Stomach smooth muscle (tissue), 2 donors: ENCODE results near the gene SIAE.

Source experiments
- H3K27ac ChIP-seq: one replicate; pipeline ENCODE4 v1.7.0; 2013; ENCODE audit warnings: mild to moderate bottlenecking, low read length, inconsistent platforms
- H3K27me3 ChIP-seq, 2 donors: one replicate each; pipeline ENCODE4 v1.7.0; 2013; ENCODE audit warnings: low read length in 2 of 2; ENCODE audit not compliant: insufficient read depth in 2 of 2, control insufficient read depth in 1 of 2
- H3K36me3 ChIP-seq, 2 donors: one replicate each; pipeline ENCODE4 v1.7.0; 2013; ENCODE audit warnings: low read length in 2 of 2; ENCODE audit not compliant: control insufficient read depth in 2 of 2, insufficient read depth in 2 of 2
- H3K4me1 ChIP-seq: one replicate; pipeline ENCODE4 v1.7.0; 2013; ENCODE audit warnings: low read length; ENCODE audit not compliant: control insufficient read depth, insufficient read depth
- H3K4me3 ChIP-seq, 2 donors: one replicate each; pipeline ENCODE4 v1.7.0; 2013; ENCODE audit warnings: low read length in 2 of 2
- H3K9ac ChIP-seq, 2 donors: one replicate each; pipeline ENCODE4 v1.7.0; 2013; ENCODE audit warnings: low read length in 2 of 2, mild to moderate bottlenecking in 1 of 2
- H3K9me3 ChIP-seq, 2 donors: one replicate each; pipeline ENCODE4 v1.7.0; 2013; ENCODE audit warnings: low read length in 2 of 2; ENCODE audit not compliant: control insufficient read depth in 2 of 2
- donor health status: healthy.
- donor health status: Pancreatic carcinoma.

Gene SIAE

GRCh38 chr11:124699547-124699946 lies 26.0 kb upstream of the SIAE start:
- no peak overlapping the region for H3K4me3 ChIP-seq
- H3K9ac ChIP-seq = no peak overlapping the region
- no peak overlapping the region for H3K27ac ChIP-seq
- H3K27me3 ChIP-seq = peaks cover 0 to 6% of the 10 kb centered on the region in 2 donors
- peaks cover 0 to 2% of the 10 kb centered on the region in 2 donors for H3K9me3 ChIP-seq
- H3K36me3 ChIP-seq = no peaks in the 10 kb centered on the region
- no peaks in the 10 kb centered on the region for H3K4me1 ChIP-seq

GRCh38 chr11:124693142-124693541 lies 19.6 kb upstream of the SIAE start:
- H3K4me3 ChIP-seq = no peak overlapping the region
- no peaks in the 10 kb centered on the region for H3K4me1 ChIP-seq
- H3K9me3 ChIP-seq = no peaks in the 10 kb centered on the region
- no peaks in the 10 kb centered on the region for H3K27me3 ChIP-seq
- no peak overlapping the region for H3K27ac ChIP-seq
- no peaks in the 10 kb centered on the region for H3K36me3 ChIP-seq
- no peak overlapping the region for H3K9ac ChIP-seq

GRCh38 chr11:124682443-124682842 lies 8.9 kb upstream of the SIAE start:
- Histone ChIP-seq H3K27ac (no peak overlapping the region), H3K27me3 (no peaks in the 10 kb centered on the region), H3K4me3 (no peak overlapping the region), H3K9ac (no peak overlapping the region), H3K4me1 (no peaks in the 10 kb centered on the region), H3K36me3 (no peaks in the 10 kb centered on the region), H3K9me3 (no peaks in the 10 kb centered on the region)

GRCh38 chr11:124681421-124681820 lies 7.9 kb upstream of the SIAE start:
- no peaks in the 10 kb centered on the region for H3K36me3 ChIP-seq
- no peaks in the 10 kb centered on the region for H3K27me3 ChIP-seq
- no peaks in the 10 kb centered on the region for H3K9me3 ChIP-seq
- H3K27ac ChIP-seq = no peak overlapping the region
- no peak overlapping the region for H3K4me3 ChIP-seq
- H3K9ac ChIP-seq = no peak overlapping the region
- H3K4me1 ChIP-seq = no peaks in the 10 kb centered on the region

- Histone ChIP-seq H3K27me3 (no peaks in the 10 kb centered on the region), H3K9me3 (no peaks in the 10 kb centered on the region), H3K36me3 (no peaks in the 10 kb centered on the region), H3K27ac (no peak overlapping the region), H3K4me3 (no peak overlapping the region), H3K9ac (no peak overlapping the region), H3K4me1 (peaks cover 5% of the 10 kb centered on the region)
Measured at GRCh38 chr11:124678416-124678815, 4.9 kb upstream of the SIAE start.

GRCh38 chr11:124676386-124676785 lies 2.8 kb upstream of the SIAE start:
- Histone ChIP-seq H3K9ac (no peak overlapping the region), H3K9me3 (no peaks in the 10 kb centered on the region), H3K4me3 (no peak overlapping the region), H3K27me3 (no peaks in the 10 kb centered on the region), H3K27ac (no peak overlapping the region), H3K4me1 (peaks cover 11% of the 10 kb centered on the region), H3K36me3 (no peaks in the 10 kb centered on the region)

GRCh38 chr11:124674571-124674970 lies 1.0 kb upstream of the SIAE start:
- H3K27ac ChIP-seq = peak overlapping the region; percentile 60
- peak overlapping the region in 1 of 2 donors; percentile 81 for H3K9ac ChIP-seq

GRCh38 chr11:124674168-124674517 lies 604 bp upstream of the SIAE start:
- Histone ChIP-seq H3K9me3 (no peaks in the 10 kb centered on the region), H3K27ac (peak overlapping the region; percentile 60), H3K9ac (peak overlapping the region; percentile 58 to 81), H3K4me1 (peaks cover 11% of the 10 kb centered on the region), H3K4me3 (peak overlapping the region; percentile 80 to 81), H3K27me3 (no peaks in the 10 kb centered on the region), H3K36me3 (no peaks in the 10 kb centered on the region)

More at GRCh38 chr11:124674571-124674970, 1.0 kb upstream of the SIAE start:
- Histone ChIP-seq H3K36me3 (no peaks in the 10 kb centered on the region), H3K4me1 (peaks cover 11% of the 10 kb centered on the region), H3K27me3 (no peaks in the 10 kb centered on the region), H3K4me3 (peak overlapping the region; percentile 80 to 81), H3K9me3 (no peaks in the 10 kb centered on the region)

- peak overlapping the region; percentile 58 for H3K27ac ChIP-seq
- no peaks in the 10 kb centered on the region for H3K36me3 ChIP-seq
- peak overlapping the region; percentile 76 to 81 for H3K9ac ChIP-seq
- peak overlapping the region; percentile 80 to 81 for H3K4me3 ChIP-seq
- H3K4me1 ChIP-seq = peaks cover 11% of the 10 kb centered on the region
- no peaks in the 10 kb centered on the region for H3K27me3 ChIP-seq
- no peaks in the 10 kb centered on the region for H3K9me3 ChIP-seq
Measured at GRCh38 chr11:124672536-124673215, 863 bp downstream of the SIAE start.

- Histone ChIP-seq H3K27ac (no peak overlapping the region), H3K4me1 (peaks cover 11% of the 10 kb centered on the region), H3K4me3 (no peak overlapping the region), H3K9ac (no peak overlapping the region), H3K9me3 (no peaks in the 10 kb centered on the region), H3K36me3 (peaks cover 0 to 2% of the 10 kb centered on the region in 2 donors), H3K27me3 (no peaks in the 10 kb centered on the region)
Measured at GRCh38 chr11:124670732-124671131, 2.8 kb downstream of the SIAE start.

- H3K9ac ChIP-seq = no peak overlapping the region
- H3K9me3 ChIP-seq = no peaks in the 10 kb centered on the region
- H3K4me1 ChIP-seq = peaks cover 8% of the 10 kb centered on the region
- no peak overlapping the region for H3K4me3 ChIP-seq
- no peak overlapping the region for H3K27ac ChIP-seq
- peaks cover 0 to 5% of the 10 kb centered on the region in 2 donors for H3K36me3 ChIP-seq
- no peaks in the 10 kb centered on the region for H3K27me3 ChIP-seq
Measured at GRCh38 chr11:124669193-124669592, 4.3 kb downstream of the SIAE start.
